Motor neuron (in vitro differentiated cells): ENCODE measurements around the gene CX3CL1. TPM values are rescaled to one million over a fixed set of nuclear protein-coding genes. Genes with fewer than 3 reads are reported as not detected.

Experiments used
- ATAC-seq, 8 experiments: fragments of 200-7000 bp; cut with Tn5 transposase; replicated peaks in 6 of 8; 2 replicates each; pipeline ENCODE4 v1.8.0; 2021; ENCODE audit warnings: mild to moderate bottlenecking in 8 of 8, moderate library complexity in 8 of 8
- H3K27ac ChIP-seq, 2 donors: fragments of 250-450 bp; sonication (Bioruptor Pico); 2 replicates each; pipeline ENCODE4 v1.9.0; 2021; ENCODE audit warnings: antibody characterized with exemption in 2 of 2, mild to moderate bottlenecking in 2 of 2, moderate library complexity in 1 of 2
- H3K4me1 ChIP-seq, 2 donors: fragments of 250-450 bp; sonication (Bioruptor Pico); replicated peaks in 1 of 2; 2 replicates each; pipeline ENCODE4 v1.6.1; 2021; ENCODE audit warnings: antibody characterized with exemption in 2 of 2, mild to moderate bottlenecking in 2 of 2, moderate library complexity in 1 of 2
- H3K4me3 ChIP-seq, 5 donors: fragments of 250-450 bp; sonication (Bioruptor Pico); 2 replicates each; pipeline ENCODE4 v1.9.0; 2021; ENCODE audit warnings: antibody characterized with exemption in 5 of 5, mild to moderate bottlenecking in 5 of 5, moderate library complexity in 4 of 5
- WGBS, 10 experiments: fragments of 450-650 bp; shearing (Covaris generic); methylation state at CpG; one replicate each; pipeline ENCODE4 v1.0.0; 2022; 5-methylcytosine and 5-hydroxymethylcytosine counted together
- in situ Hi-C, 9 experiments: fragments of 400-800 bp; cut with MboI; loops; one replicate each; pipeline ENCODE4 v1.15.0; 2021; ENCODE audit warnings: low sequenced_read_pairs in 9 of 9, low pct_unique_long_range_greater_than_20kb in 2 of 9; ENCODE audit not compliant: unreplicated experiment in 9 of 9
- total RNA-seq, 8 experiments: library from RNA; unstranded; fragments of 300-600 nt; gene quantifications; 2 replicates each; pipeline versions ENCODE4 v1.2.3 to v1.2.4, GENCODE V29; 2022

CX3CL1 gene
- total RNA-seq, 8 experiments from 2014 or later: 1.1 to 34.3 (median 3.6) TPM

DNA sequence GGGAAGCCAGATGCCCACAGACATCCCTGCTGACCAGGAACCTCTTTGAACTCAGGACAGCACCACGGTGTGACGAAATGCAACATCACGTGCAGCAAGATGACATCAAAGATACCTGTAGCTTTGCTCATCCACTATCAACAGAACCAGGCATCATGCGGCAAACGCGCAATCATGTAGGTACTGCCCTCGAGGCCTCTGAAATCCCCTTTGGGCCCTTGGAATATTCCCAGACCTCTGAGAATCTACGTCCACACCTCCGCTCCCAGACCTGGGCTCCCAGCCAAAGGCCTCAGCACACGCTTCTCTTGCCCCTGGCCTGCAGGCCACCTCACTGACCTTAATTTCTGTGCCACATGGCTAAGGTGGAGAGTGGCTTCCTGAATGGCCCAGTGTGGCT is 7.3 kb downstream of the CX3CL1 start:
- WGBS, 10 experiments: 90 to 100% (median 100%) methylated on average over 1 to 6 of the region's 10 CpGs; no CpG with 5 or more reads in 5 of the 10 experiments
- Histone ChIP-seq H3K4me3 (no peak overlapping the region), H3K4me1 (peaks cover 3 to 11% of the 10 kb centered on the region in 2 donors), H3K27ac (no peak overlapping the region)
- no peak for ATAC-seq
- in situ Hi-C loops: no loop called here

DNA sequence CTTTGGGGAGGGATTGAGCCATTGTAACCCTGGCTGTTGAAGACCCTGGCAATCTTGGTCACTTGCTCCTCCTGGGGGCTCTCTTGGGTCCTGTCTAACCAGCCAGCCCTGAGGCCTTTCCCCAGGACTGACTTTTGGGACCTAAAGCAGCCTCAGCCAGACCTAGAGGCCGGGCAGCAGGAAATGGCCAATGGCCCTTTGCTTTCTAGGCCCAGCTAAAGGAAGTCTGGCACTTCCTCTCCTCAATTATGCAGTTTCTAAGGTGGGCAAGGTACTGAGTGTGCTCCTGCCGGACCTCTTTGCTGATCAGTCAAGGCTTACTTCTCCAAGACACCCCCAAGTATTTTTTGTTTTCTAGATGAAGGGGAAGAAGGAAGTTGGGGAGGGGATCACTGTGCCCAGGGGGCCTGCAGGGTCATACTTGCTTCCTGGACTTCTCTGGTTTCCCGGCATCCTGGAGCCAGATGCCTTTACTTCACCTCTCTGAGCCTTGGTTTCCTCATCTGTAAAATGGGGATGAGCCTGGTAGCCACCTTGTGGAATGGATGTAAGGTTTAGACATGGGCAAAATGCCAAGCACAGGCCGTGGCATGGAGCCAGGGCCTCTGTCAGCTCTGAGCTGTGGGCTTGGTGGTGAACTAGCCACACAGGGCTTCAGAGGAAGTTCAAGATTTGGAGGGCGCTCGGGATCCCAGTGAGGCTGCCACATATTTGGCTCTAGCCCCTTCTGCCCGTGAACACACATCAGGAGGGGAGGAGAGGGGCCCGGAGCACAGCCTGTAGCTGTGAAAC is 8.6 kb downstream of the CX3CL1 start:
- in situ Hi-C loops: no loop called here
- ATAC-seq: no peak
- Histone ChIP-seq H3K4me1 (peaks cover 2 to 10% of the 10 kb centered on the region in 2 donors), H3K4me3 (no peak overlapping the region), H3K27ac (no peak overlapping the region)
- WGBS, 10 experiments: 74 to 100% (median 100%) methylated on average over 1 to 4 of the region's 8 CpGs; no CpG with 5 or more reads in 7 of the 10 experiments

DNA sequence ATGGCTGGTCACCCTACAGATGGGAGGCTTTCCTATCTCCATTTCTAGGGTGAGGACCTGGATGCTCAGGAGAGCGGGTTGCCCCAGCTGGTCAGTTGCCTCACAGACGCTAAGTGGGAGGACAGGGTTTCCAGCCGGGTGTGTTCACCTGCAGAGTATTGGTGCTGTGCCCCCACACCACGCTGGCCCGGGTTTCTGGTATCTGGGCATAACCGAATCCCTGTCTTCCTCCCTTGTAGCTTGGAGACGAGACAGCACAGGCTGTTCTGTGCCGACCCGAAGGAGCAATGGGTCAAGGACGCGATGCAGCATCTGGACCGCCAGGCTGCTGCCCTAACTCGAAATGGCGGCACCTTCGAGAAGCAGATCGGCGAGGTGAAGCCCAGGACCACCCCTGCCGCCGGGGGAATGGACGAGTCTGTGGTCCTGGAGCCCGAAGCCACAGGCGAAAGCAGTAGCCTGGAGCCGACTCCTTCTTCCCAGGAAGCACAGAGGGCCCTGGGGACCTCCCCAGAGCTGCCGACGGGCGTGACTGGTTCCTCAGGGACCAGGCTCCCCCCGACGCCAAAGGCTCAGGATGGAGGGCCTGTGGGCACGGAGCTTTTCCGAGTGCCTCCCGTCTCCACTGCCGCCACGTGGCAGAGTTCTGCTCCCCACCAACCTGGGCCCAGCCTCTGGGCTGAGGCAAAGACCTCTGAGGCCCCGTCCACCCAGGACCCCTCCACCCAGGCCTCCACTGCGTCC is 9.7 kb downstream of the CX3CL1 start:
- no peak overlapping the region for H3K4me3 ChIP-seq
- no peak overlapping the region for H3K27ac ChIP-seq
- WGBS, 10 experiments: 40 to 92% (median 82%) methylated on average over 1 to 3 of the region's 35 CpGs; no CpG with 5 or more reads in 6 of the 10 experiments
- in situ Hi-C loops: no loop called here
- no peak for ATAC-seq
- peaks cover 2 to 18% of the 10 kb centered on the region in 2 donors for H3K4me1 ChIP-seq

DNA sequence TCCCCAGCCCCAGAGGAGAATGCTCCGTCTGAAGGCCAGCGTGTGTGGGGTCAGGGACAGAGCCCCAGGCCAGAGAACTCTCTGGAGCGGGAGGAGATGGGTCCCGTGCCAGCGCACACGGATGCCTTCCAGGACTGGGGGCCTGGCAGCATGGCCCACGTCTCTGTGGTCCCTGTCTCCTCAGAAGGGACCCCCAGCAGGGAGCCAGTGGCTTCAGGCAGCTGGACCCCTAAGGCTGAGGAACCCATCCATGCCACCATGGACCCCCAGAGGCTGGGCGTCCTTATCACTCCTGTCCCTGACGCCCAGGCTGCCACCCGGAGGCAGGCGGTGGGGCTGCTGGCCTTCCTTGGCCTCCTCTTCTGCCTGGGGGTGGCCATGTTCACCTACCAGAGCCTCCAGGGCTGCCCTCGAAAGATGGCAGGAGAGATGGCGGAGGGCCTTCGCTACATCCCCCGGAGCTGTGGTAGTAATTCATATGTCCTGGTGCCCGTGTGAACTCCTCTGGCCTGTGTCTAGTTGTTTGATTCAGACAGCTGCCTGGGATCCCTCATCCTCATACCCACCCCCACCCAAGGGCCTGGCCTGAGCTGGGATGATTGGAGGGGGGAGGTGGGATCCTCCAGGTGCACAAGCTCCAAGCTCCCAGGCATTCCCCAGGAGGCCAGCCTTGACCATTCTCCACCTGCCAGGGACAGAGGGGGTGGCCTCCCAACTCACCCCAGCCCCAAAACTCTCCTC is 10.4 kb downstream of the CX3CL1 start:
- 94 to 100% (median 97%) methylated on average over 2 to 5 of the region's 16 CpGs; no CpG with 5 or more reads in 7 of the 10 experiments for WGBS, 10 experiments
- Histone ChIP-seq H3K27ac (no peak overlapping the region), H3K4me3 (no peak overlapping the region), H3K4me1 (peaks cover 0 to 13% of the 10 kb centered on the region in 2 donors)
- in situ Hi-C loops: no loop called here
- no peak for ATAC-seq

DNA sequence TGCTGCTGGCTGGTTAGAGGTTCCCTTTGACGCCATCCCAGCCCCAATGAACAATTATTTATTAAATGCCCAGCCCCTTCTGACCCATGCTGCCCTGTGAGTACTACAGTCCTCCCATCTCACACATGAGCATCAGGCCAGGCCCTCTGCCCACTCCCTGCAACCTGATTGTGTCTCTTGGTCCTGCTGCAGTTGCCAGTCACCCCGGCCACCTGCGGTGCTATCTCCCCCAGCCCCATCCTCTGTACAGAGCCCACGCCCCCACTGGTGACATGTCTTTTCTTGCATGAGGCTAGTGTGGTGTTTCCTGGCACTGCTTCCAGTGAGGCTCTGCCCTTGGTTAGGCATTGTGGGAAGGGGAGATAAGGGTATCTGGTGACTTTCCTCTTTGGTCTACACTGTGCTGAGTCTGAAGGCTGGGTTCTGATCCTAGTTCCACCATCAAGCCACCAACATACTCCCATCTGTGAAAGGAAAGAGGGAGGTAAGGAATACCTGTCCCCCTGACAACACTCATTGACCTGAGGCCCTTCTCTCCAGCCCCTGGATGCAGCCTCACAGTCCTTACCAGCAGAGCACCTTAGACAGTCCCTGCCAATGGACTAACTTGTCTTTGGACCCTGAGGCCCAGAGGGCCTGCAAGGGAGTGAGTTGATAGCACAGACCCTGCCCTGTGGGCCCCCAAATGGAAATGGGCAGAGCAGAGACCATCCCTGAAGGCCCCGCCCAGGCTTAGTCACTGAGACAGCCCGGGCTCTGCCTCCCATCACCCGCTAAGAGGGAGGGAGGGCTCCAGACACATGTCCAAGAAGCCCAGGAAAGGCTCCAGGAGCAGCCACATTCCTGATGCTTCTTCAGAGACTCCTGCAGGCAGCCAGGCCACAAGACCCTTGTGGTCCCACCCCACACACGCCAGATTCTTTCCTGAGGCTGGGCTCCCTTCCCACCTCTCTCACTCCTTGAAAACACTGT is 11.3 kb downstream of the CX3CL1 start:
- Histone ChIP-seq H3K4me1 (peaks cover 0 to 8% of the 10 kb centered on the region in 2 donors), H3K4me3 (no peak overlapping the region), H3K27ac (no peak overlapping the region)
- peak; percentile 67 to 94 (median 81) for ATAC-seq
- WGBS, 10 experiments: 0 to 72% methylated on average over 1 to 2 of the region's 8 CpGs; no CpG with 5 or more reads in 8 of the 10 experiments
- in situ Hi-C loops: no loop called here

DNA sequence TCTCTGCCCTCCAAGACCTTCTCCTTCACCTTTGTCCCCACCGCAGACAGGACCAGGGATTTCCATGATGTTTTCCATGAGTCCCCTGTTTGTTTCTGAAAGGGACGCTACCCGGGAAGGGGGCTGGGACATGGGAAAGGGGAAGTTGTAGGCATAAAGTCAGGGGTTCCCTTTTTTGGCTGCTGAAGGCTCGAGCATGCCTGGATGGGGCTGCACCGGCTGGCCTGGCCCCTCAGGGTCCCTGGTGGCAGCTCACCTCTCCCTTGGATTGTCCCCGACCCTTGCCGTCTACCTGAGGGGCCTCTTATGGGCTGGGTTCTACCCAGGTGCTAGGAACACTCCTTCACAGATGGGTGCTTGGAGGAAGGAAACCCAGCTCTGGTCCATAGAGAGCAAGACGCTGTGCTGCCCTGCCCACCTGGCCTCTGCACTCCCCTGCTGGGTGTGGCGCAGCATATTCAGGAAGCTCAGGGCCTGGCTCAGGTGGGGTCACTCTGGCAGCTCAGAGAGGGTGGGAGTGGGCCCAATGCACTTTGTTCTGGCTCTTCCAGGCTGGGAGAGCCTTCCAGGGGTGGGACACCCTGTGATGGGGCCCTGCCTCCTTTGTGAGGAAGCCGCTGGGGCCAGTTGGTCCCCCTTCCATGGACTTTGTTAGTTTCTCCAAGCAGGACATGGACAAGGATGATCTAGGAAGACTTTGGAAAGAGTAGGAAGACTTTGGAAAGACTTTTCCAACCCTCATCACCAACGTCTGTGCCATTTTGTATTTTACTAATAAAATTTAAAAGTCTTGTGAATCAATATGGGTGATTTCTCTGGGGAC is 12.2 kb downstream of the CX3CL1 start:
- Histone ChIP-seq H3K27ac (no peak overlapping the region), H3K4me3 (no peak overlapping the region), H3K4me1 (peaks cover 0 to 8% of the 10 kb centered on the region in 2 donors)
- in situ Hi-C loops: no loop called here
- peak in 3 of 8 experiments; percentile 4 to 25 (median 7) for ATAC-seq
- 81 to 100% (median 83%) methylated on average over 1 to 5 of the region's 11 CpGs; no CpG with 5 or more reads in 5 of the 10 experiments for WGBS, 10 experiments

DNA sequence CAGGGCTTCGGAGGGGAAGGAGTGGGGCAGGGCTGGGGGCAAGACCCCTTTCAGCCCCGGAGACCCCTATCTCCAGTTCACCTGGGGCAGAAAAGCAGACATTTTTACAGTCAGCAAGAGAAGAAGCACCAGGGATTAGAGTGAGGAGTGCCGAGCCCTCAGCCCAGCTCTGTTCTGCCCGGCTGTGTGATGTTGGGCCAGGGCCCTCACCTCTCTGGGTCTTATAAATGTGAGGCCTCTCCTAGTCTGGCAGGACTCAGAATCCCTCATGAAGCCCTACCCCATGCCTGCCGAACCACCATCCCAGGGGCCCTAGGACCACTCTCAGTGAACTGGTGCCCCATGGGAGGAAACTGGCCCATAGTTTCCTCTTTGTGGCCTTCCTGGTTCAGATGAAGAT is 12.8 kb downstream of the CX3CL1 start:
- Histone ChIP-seq H3K4me1 (peaks cover 0 to 8% of the 10 kb centered on the region in 2 donors), H3K4me3 (no peak overlapping the region), H3K27ac (no peak overlapping the region)
- ATAC-seq: no peak
- in situ Hi-C loops: no loop called here
- WGBS, 10 experiments: 0 to 100% (median 95%) methylated on average over 1 to 2 of the region's 5 CpGs; no CpG with 5 or more reads in 6 of the 10 experiments

DNA sequence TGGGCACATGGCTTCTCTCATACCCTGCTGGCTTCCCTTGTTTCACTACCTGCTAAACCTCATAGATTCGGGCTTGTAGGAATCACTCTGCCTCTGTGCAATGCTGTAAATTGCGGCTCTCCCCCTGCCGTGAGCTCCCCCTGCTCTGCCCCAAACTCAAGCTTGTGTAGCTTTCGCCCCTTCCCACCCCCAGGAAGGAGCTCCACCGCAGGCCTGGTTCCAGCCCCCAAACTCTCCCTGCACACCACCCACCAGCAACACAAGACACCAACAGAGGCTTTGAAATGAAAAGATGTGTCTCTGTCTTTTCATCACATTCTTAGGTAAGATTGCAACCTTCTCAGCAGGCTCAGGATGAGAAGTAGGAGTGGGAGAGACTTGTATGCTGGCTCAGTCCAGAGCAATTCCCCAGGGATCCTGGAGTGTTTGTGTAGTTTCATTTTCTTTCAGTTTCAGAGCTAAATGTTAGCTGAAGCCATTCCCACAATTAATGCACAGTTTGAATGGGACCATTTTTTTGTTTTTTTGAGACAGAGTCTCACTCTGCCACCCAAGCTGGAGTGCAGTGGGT is 14.2 kb downstream of the CX3CL1 start:
- Histone ChIP-seq H3K27ac (no peak overlapping the region), H3K4me1 (peaks cover 0 to 8% of the 10 kb centered on the region in 2 donors), H3K4me3 (no peak overlapping the region)
- no CpG with 5 or more reads among the region's 5 CpGs for WGBS, 10 experiments
- peak in 4 of 8 experiments; percentile 35 to 70 (median 66) for ATAC-seq
- in situ Hi-C loops: no loop called here

DNA sequence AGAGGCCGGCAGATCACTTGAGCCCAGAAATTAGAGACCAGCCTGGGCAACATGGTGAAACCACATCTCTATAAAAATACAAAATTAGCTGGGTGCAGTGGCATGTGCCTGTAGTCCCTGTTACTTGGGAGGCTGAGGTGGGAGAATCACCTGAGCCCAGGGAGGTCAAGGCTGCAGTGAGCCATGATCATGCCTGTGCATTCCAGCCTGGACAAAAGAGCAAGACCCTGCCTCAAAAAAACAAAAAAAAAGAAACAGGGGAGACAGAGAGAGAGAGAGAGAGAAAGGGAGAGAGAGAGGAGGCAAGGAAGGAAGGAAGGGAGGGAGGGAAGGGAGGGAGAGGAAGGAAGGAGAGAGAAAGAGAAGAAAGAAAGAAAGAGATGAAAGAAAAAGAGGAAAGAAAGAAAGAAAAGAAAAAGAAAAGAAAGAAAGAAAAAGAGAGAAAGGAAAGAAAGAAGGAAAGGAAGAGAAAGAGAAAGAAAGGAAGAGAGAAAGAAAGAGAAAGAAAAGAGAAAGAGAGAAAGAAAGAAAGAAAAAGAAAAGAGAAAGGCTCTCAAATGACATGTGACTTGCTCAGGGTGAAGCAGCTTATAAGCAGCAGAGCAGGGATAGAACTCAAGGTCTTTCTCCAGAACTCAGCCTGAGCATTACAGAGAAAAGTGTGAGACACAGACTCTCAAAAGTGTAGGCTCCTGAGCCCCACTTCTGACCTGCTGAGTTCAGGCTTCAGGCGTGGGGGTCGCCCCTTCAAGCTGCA is 15.5 kb downstream of the CX3CL1 start:
- Histone ChIP-seq H3K4me1 (peaks cover 0 to 8% of the 10 kb centered on the region in 2 donors), H3K4me3 (no peak overlapping the region), H3K27ac (no peak overlapping the region)
- ATAC-seq: no peak
- in situ Hi-C loops: no loop called here
- WGBS, 10 experiments: 0 to 100% (median 60%) methylated on average over 1 to 2 of the region's 3 CpGs; no CpG with 5 or more reads in 3 of the 10 experiments

DNA sequence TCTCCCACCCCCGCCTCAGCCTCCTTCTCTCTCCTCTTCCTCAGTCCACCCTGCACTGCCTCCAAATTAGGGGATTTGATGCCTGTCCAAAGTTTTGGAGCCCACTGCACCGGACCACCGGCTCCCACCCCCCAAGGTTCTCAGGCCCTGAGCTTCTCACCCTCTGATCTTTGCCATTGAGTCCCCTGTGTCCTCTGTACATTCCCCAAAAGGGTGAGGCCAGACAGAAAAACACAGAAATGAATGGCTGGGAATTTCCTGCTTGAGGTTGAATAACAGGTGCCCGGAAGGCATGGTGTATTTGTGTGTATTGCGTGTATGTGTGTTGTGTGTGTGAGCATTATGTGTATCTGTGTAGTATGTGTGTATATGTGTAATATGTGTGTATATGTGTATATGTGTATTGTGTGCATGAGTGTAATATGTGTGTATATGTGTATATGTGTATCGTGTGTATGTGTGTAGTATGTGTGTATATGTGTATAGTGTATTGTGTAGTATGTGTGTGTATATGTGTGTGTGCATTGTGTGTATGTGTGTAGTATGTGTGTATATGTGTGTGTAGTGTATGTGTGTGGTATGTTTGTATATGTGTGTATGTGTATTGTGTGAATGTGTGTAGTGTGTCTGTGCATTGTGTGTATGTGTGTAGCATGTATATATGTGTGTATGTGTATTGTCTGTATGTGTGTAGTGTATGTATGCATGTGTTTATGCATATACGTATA is 16.2 kb downstream of the CX3CL1 start:
- in situ Hi-C loops: no loop called here
- 75 to 100% (median 90%) methylated on average over 1 to 5 of the region's 7 CpGs; no CpG with 5 or more reads in 5 of the 10 experiments for WGBS, 10 experiments
- no peak overlapping the region for H3K27ac ChIP-seq
- ATAC-seq: no peak
- peaks cover 0 to 8% of the 10 kb centered on the region in 2 donors for H3K4me1 ChIP-seq
- H3K4me3 ChIP-seq: no peak overlapping the region
